RCC 7860 (cell line): ENCODE data around the gene NXN.
"Not testable (repeated sequence)": the region's sequence is repeated elsewhere in the genome, so short reads cannot be mapped to it uniquely, and the experiment has no call there.

ENCODE experiments used
- DNase-seq: peaks from one replicate; pipeline ENCODE4 v3.0.0-alpha.2; 2015; ENCODE audit warnings: low spot score
- FAIRE-seq: peaks from 2 replicates; lab custom pipeline; 2012; peaks lifted over from hg19 to GRCh38; lab: Jason Lieb, UNC

The NXN gene

GRCh38 chr17:805886-806285 lies 173.7 kb downstream of the NXN start:
- FAIRE-seq, DNase-seq: not testable (repeated sequence)

GRCh38 chr17:804541-805435 lies 174.8 kb downstream of the NXN start:
- FAIRE-seq (no peak), DNase-seq (no peak)

- FAIRE-seq (no peak), DNase-seq (no peak)
Measured at GRCh38 chr17:802901-803881, 176.4 kb downstream of the NXN start.

- no peak for DNase-seq
- FAIRE-seq, result no peak
Measured at GRCh38 chr17:802481-802880, 177.1 kb downstream of the NXN start.

- peak; percentile 63 for DNase-seq
- peak; percentile 72 for FAIRE-seq
Measured at GRCh38 chr17:801660-802059, 177.9 kb downstream of the NXN start.

- FAIRE-seq, result no peak
- DNase-seq, result no peak
Measured at GRCh38 chr17:800446-801242, 178.9 kb downstream of the NXN start.

GRCh38 chr17:799261-799660 lies 180.3 kb downstream of the NXN start:
- DNase-seq (no peak), FAIRE-seq (no peak)

- DNase-seq (no peak), FAIRE-seq (no peak)
Measured at GRCh38 chr17:798246-798645, 181.3 kb downstream of the NXN start.

- DNase-seq, result no peak
- FAIRE-seq, result no peak
Measured at GRCh38 chr17:797236-797840, 182.2 kb downstream of the NXN start.

GRCh38 chr17:796609-797008 lies 183.0 kb downstream of the NXN start:
- FAIRE-seq, result no peak

GRCh38 chr17:795721-796120 lies 183.9 kb downstream of the NXN start:
- FAIRE-seq (no peak), DNase-seq (no peak)

More at GRCh38 chr17:796609-797008, 183.0 kb downstream of the NXN start:
- no peak for DNase-seq

- DNase-seq (no peak), FAIRE-seq (no peak)
Measured at GRCh38 chr17:795276-795675, 184.3 kb downstream of the NXN start.

GRCh38 chr17:794876-795275 lies 184.7 kb downstream of the NXN start:
- peak; percentile 38 for DNase-seq
- FAIRE-seq, result no peak

- no peak for DNase-seq
- FAIRE-seq, result no peak
Measured at GRCh38 chr17:792277-792676, 187.3 kb downstream of the NXN start.

- FAIRE-seq, result no peak
- no peak for DNase-seq
Measured at GRCh38 chr17:791829-792228, 187.7 kb downstream of the NXN start.

GRCh38 chr17:790874-791247 lies 188.7 kb downstream of the NXN start:
- not testable (repeated sequence) for DNase-seq, FAIRE-seq

- not testable (repeated sequence) for FAIRE-seq, DNase-seq
Measured at GRCh38 chr17:789931-790873, 189.4 kb downstream of the NXN start.

GRCh38 chr17:789160-789840 lies 190.3 kb downstream of the NXN start:
- DNase-seq, result no peak
- no peak for FAIRE-seq

- FAIRE-seq, result no peak
Measured at GRCh38 chr17:788551-788950, 191.0 kb downstream of the NXN start.

More at GRCh38 chr17:788551-788950, 191.0 kb downstream of the NXN start:
- DNase-seq, result no peak
